SIG-M5 (cell line): ENCODE measurements around the gene SAXO2.
"Not testable (repeated sequence)": the region's sequence is repeated elsewhere in the genome, so short reads cannot be mapped to it uniquely, and the experiment has no call there.

Experiments used
- DNase-seq: peaks from one replicate; lab custom pipeline; 2025; lab: John Stamatoyannopoulos, UW

The SAXO2 gene

DNA sequence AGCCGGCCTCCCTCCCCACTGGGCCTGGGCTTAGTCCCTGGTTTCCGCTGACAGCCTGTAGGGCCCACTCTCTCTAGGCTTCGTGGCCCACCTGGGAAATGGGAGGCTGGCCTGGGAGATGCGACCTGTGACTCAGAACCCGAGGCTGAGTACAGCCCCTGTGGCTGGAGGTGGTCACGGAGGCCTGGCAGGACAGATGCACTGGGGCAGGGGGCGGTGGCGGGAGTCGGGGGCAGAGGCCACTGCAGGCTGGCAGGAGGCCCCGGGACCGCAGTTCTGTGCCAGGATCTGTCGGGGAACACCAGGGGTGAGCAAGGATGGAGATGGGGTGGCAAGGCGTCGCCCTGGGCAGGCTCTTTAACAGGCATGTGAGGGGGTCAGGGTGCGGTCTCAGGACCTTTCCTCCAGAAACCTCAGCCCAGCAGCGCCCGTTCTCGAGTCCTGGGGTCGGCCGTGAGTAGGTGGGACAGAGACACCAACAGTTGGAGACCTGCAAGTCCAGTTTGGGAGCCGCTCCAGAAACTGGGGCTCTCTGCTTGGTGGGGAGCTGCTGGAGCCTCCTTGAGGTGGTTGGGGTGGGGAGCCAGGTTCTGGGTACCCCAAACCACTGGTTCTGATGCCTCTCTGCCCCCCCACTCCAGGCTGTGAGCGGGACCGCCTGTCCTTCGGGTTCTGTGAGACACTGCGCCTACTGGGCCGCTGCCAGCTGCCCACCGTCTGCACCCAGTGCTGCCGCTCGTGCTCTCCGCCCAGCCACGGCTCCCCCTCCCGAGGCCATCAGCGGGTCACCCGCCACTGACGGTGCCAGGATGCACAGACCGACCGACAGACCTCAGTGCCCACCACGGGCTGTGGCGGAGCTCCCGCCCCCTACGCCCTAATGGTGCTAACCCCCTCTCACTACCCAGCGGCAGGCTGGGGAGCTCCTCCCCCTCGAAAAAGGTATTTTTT lies 71.3 kb downstream of the SAXO2 start:
- not testable (repeated sequence) for DNase-seq
